ENCODE measurements around the gene OVCH1.

Gene OVCH1

GRCh38 chr12:29415111-29415510 lies 82.4 kb downstream of the OVCH1 start:
- TF ChIP-seq CTCF (IDR thresholded peaks at IDR 0.05; ENCODE audit: insufficient read depth, low read length) (no peak), POLR2AphosphoS5 (IDR thresholded peaks at IDR 0.05; ENCODE audit: low read depth) (no peak), SPI1 (IDR thresholded peaks at IDR 0.05; ENCODE audit: borderline replicate concordance, low read depth) (no peak), GABPA (IDR thresholded peaks at IDR 0.05; ENCODE audit: low read depth) (no peak), REST (IDR thresholded peaks at IDR 0.05; ENCODE audit: insufficient replicate concordance, low read depth) (no peak)
- Histone ChIP-seq H3K27ac (replicated peaks) (no peak overlapping the region), H3K4me3 (replicated peaks; ENCODE audit: insufficient read depth, low read length) (no peak overlapping the region), H3K27me3 (ENCODE audit: insufficient read depth, poor library complexity, severe bottlenecking) (peaks cover 2% of the 10 kb centered on the region)
- no peak for DNase-seq (ENCODE audit: low read depth in 1 of 2, low spot score in 1 of 2)

- Histone ChIP-seq H3K4me3 (replicated peaks; ENCODE audit: insufficient read depth, low read length) (no peak overlapping the region), H3K27ac (replicated peaks) (no peak overlapping the region), H3K27me3 (ENCODE audit: insufficient read depth, poor library complexity, severe bottlenecking) (peaks cover 2% of the 10 kb centered on the region)
- TF ChIP-seq POLR2AphosphoS5 (IDR thresholded peaks at IDR 0.05; ENCODE audit: low read depth) (no peak), CTCF (IDR thresholded peaks at IDR 0.05; ENCODE audit: insufficient read depth, low read length) (no peak), GABPA (IDR thresholded peaks at IDR 0.05; ENCODE audit: low read depth) (no peak), SPI1 (IDR thresholded peaks at IDR 0.05; ENCODE audit: borderline replicate concordance, low read depth) (no peak), REST (IDR thresholded peaks at IDR 0.05; ENCODE audit: insufficient replicate concordance, low read depth) (no peak)
- DNase-seq (ENCODE audit: low read depth in 1 of 2, low spot score in 1 of 2), result no peak
These were observed 83.1 kb downstream of the OVCH1 start for GRCh38 chr12:29414368-29414767.

GRCh38 chr12:29405561-29405960 lies 91.9 kb downstream of the OVCH1 start:
- no peak for TF ChIP-seq SPI1 (IDR thresholded peaks at IDR 0.05; ENCODE audit: borderline replicate concordance, low read depth)
- TF ChIP-seq GABPA (IDR thresholded peaks at IDR 0.05; ENCODE audit: low read depth), result no peak
- no peak for TF ChIP-seq POLR2AphosphoS5 (IDR thresholded peaks at IDR 0.05; ENCODE audit: low read depth)
- no peaks in the 10 kb centered on the region for H3K27me3 ChIP-seq (ENCODE audit: insufficient read depth, poor library complexity, severe bottlenecking)
- DNase-seq (ENCODE audit: low read depth in 1 of 2, low spot score in 1 of 2), result no peak

GRCh38 chr12:29403991-29404390 lies 93.5 kb downstream of the OVCH1 start:
- DNase-seq (ENCODE audit: low read depth in 1 of 2, low spot score in 1 of 2), result no peak
- H3K27me3 ChIP-seq (ENCODE audit: insufficient read depth, poor library complexity, severe bottlenecking), result no peaks in the 10 kb centered on the region
- TF ChIP-seq GABPA (IDR thresholded peaks at IDR 0.05; ENCODE audit: low read depth) (no peak), SPI1 (IDR thresholded peaks at IDR 0.05; ENCODE audit: borderline replicate concordance, low read depth) (no peak), POLR2AphosphoS5 (IDR thresholded peaks at IDR 0.05; ENCODE audit: low read depth) (no peak), REST (IDR thresholded peaks at IDR 0.05; ENCODE audit: insufficient replicate concordance, low read depth) (no peak), CTCF (IDR thresholded peaks at IDR 0.05; ENCODE audit: insufficient read depth, low read length) (no peak)
- H3K4me3 ChIP-seq (replicated peaks; ENCODE audit: insufficient read depth, low read length), result no peak overlapping the region
- no peak overlapping the region for H3K27ac ChIP-seq (replicated peaks)

More at GRCh38 chr12:29405561-29405960, 91.9 kb downstream of the OVCH1 start:
- H3K4me3 ChIP-seq (replicated peaks; ENCODE audit: insufficient read depth, low read length), result no peak overlapping the region
- no peak overlapping the region for H3K27ac ChIP-seq (replicated peaks)

All from HL-60 (cell line).